GM19397 (cell line): ENCODE measurements around the gene EPX.

Experiments
- ATAC-seq: cut with Tn5 transposase; IDR thresholded peaks from one replicate; pipeline ENCODE4 v1.9.1; 2021; ENCODE audit warnings: mild to moderate bottlenecking, moderate library complexity; ENCODE audit not compliant: unreplicated experiment

The EPX gene

GRCh38 chr17:58184986-58185761, 7.4 kb upstream of the EPX start:
- ATAC-seq, result no peak

GRCh38 chr17:58186591-58186990, 5.9 kb upstream of the EPX start:
- no peak for ATAC-seq

GRCh38 chr17:58187063-58187462, 5.5 kb upstream of the EPX start:
- no peak for ATAC-seq

GRCh38 chr17:58187675-58188074, 4.9 kb upstream of the EPX start:
- no peak for ATAC-seq

- no peak for ATAC-seq
Observed at GRCh38 chr17:58189436-58190146, 2.9 kb upstream of the EPX start.

GRCh38 chr17:58191241-58191896, 1.2 kb upstream of the EPX start:
- ATAC-seq, result no peak

- ATAC-seq, result no peak
Observed at GRCh38 chr17:58193641-58194255, 1.2 kb downstream of the EPX start.

- ATAC-seq, result no peak
Observed at GRCh38 chr17:58195518-58196123, 3.1 kb downstream of the EPX start.

GRCh38 chr17:58196610-58197009, 4.1 kb downstream of the EPX start:
- ATAC-seq, result no peak

- peak; percentile 53 for ATAC-seq
Observed at GRCh38 chr17:58200024-58200633, 7.6 kb downstream of the EPX start.

- no peak for ATAC-seq
Observed at GRCh38 chr17:58202859-58203258, 10.3 kb downstream of the EPX start.

GRCh38 chr17:58204796-58205195, 12.3 kb downstream of the EPX start:
- ATAC-seq, result no peak

- no peak for ATAC-seq
Observed at GRCh38 chr17:58205936-58206335, 13.4 kb downstream of the EPX start.

GRCh38 chr17:58207451-58207850, 14.9 kb downstream of the EPX start:
- no peak for ATAC-seq

GRCh38 chr17:58208344-58208743, 15.8 kb downstream of the EPX start:
- ATAC-seq, result no peak

- ATAC-seq, result no peak
Observed at GRCh38 chr17:58210922-58211321, 18.4 kb downstream of the EPX start.

- no peak for ATAC-seq
Observed at GRCh38 chr17:58215685-58216084, 23.2 kb downstream of the EPX start.

GRCh38 chr17:58217766-58218165, 25.2 kb downstream of the EPX start:
- no peak for ATAC-seq

GRCh38 chr17:58219007-58219788, 26.7 kb downstream of the EPX start, which contains the start of gene MKS1:
Gene MKS1 (minus strand): TSS chr17:58219255. CDS start chr17:58219230, 25 bp downstream.
- peak; percentile 96 for ATAC-seq

GRCh38 chr17:58219789-58220183, 27.3 kb downstream of the EPX start:
- ATAC-seq, result no peak
